NOMO-1 treated with dmso at 0.1 percent for 144 hours (cell line): ENCODE data around the gene PALM3.
A peak's percentile ranks its signal among the peaks of the same experiment; 100 is the strongest.
"Not testable (repeated sequence)": the region's sequence is repeated elsewhere in the genome, so short reads cannot be mapped to it uniquely, and the experiment has no call there.

Experiments used
- DNase-seq: peaks from one replicate; lab custom pipeline; 2025; ENCODE audit not compliant: unreplicated experiment; lab: John Stamatoyannopoulos, UW

PALM3 gene

GRCh38 chr19:14033946-14034345 lies 27.9 kb downstream of the PALM3 start:
- DNase-seq = no peak

- peak; percentile 57 for DNase-seq
These were observed 30.0 kb downstream of the PALM3 start, which contains the start of gene IL27RA for GRCh38 chr19:14031719-14032480. Gene IL27RA, plus strand, starts transcription at chr19:14031762. Its CDS starts 111 bp downstream, at chr19:14031873.

GRCh38 chr19:14030997-14031718 lies 30.7 kb downstream of the PALM3 start:
- DNase-seq = no peak

- no peak for DNase-seq
These were observed 33.0 kb downstream of the PALM3 start for GRCh38 chr19:14028901-14029300.

GRCh38 chr19:14027856-14028450 lies 33.9 kb downstream of the PALM3 start, which contains the start of gene RLN3:
Gene RLN3, plus strand, starts transcription at chr19:14028148. Its CDS starts 57 bp downstream, at chr19:14028205.
- DNase-seq = no peak

- DNase-seq = not testable (repeated sequence)
These were observed 35.2 kb downstream of the PALM3 start for GRCh38 chr19:14026652-14027192.

GRCh38 chr19:14023404-14024235 lies 38.3 kb downstream of the PALM3 start:
- DNase-seq = peak; percentile 75

GRCh38 chr19:14022469-14022868 lies 39.4 kb downstream of the PALM3 start:
- no peak for DNase-seq

- no peak for DNase-seq
These were observed 40.4 kb downstream of the PALM3 start for GRCh38 chr19:14021474-14021873.

GRCh38 chr19:14019739-14020138 lies 42.1 kb downstream of the PALM3 start:
- DNase-seq = not testable (repeated sequence)

GRCh38 chr19:14019100-14019499 lies 42.8 kb downstream of the PALM3 start:
- no peak for DNase-seq

- DNase-seq = no peak
These were observed 46.3 kb downstream of the PALM3 start for GRCh38 chr19:14015524-14016035.

- DNase-seq = no peak
These were observed 49.4 kb downstream of the PALM3 start for GRCh38 chr19:14012378-14012915.

- DNase-seq = no peak
These were observed 54.9 kb downstream of the PALM3 start for GRCh38 chr19:14006766-14007562.

- DNase-seq = peak; percentile 99
These were observed 55.7 kb downstream of the PALM3 start, which contains the start of gene RFX1 for GRCh38 chr19:14006085-14006765. Gene RFX1, minus strand, starts transcription at chr19:14006320. Its CDS starts 12,477 bp downstream, at chr19:13993843.

- peak; percentile 63 for DNase-seq
These were observed 56.4 kb downstream of the PALM3 start for GRCh38 chr19:14005349-14006084.

GRCh38 chr19:14004619-14005348 lies 57.1 kb downstream of the PALM3 start:
- DNase-seq = peak; percentile 70
